ENCODE results near the gene TMEM17.

Gene TMEM17

GRCh38 chr2:62475172-62476011 is 30.6 kb downstream of the TMEM17 start:
- DNase-seq (ENCODE audit: low read depth): no peak
- H3K4me3 ChIP-seq (ENCODE audit: low read depth, low read length): no peak overlapping the region

GRCh38 chr2:62474176-62474575 is 31.8 kb downstream of the TMEM17 start:
- H3K4me3 ChIP-seq (ENCODE audit: low read depth, low read length): no peak overlapping the region
- DNase-seq (ENCODE audit: low read depth): no peak

GRCh38 chr2:62473246-62473827 is 32.7 kb downstream of the TMEM17 start:
- no peak overlapping the region for H3K4me3 ChIP-seq (ENCODE audit: low read depth, low read length)

DNA sequence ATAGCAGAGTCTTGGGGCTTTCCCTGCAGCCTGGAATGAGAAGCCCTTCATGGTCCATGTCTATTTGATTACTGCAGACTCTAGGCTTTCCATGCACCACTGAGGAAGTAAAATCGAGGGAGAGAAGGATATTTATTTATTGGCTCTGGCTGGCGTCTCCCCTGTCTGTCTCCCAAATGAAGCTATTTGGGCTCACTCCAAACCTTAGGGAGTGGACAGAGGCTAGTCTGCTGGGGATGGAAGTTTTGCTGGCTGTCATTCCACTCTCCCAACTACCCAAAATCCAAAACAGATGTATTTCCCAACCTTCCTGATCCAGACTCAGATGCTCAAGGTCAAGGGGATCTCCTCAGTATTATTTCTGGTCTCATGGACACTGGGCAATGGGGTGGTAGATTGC is 33.7 kb downstream of the TMEM17 start:
- no peak for DNase-seq (ENCODE audit: low read depth)
- no peak overlapping the region for H3K4me3 ChIP-seq (ENCODE audit: low read depth, low read length)

More at GRCh38 chr2:62473246-62473827, 32.7 kb downstream of the TMEM17 start:
- DNase-seq (ENCODE audit: low read depth): no peak

- H3K4me3 ChIP-seq (ENCODE audit: low read depth, low read length): no peak overlapping the region
- DNase-seq (ENCODE audit: low read depth): no peak
Observed at GRCh38 chr2:62471816-62472215, 34.2 kb downstream of the TMEM17 start.

GRCh38 chr2:62471404-62471803 is 34.6 kb downstream of the TMEM17 start:
- no peak overlapping the region for H3K4me3 ChIP-seq (ENCODE audit: low read depth, low read length)
- DNase-seq (ENCODE audit: low read depth): no peak

DNA sequence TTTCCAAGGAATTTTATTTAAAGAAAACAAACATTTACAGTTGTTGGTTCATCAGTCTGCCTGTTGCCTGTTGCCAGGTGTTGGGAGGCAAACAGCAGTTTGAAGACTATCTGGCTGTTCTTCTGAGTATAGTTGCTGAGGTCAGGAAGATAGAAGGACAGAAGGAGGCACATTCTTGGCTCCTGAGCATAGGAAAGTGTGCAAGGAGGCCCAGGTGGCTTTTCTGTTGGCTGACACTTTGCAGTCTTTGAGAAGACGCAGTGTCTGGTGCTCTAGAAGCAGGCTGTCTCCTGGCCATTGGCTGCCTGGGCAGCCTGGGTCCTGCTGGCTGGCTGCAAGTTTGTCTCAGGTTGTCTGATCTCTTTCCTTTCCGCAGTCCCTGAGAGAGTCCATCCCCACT is 36.4 kb downstream of the TMEM17 start:
- no peak for DNase-seq (ENCODE audit: low read depth)
- no peak overlapping the region for H3K4me3 ChIP-seq (ENCODE audit: low read depth, low read length)

DNA sequence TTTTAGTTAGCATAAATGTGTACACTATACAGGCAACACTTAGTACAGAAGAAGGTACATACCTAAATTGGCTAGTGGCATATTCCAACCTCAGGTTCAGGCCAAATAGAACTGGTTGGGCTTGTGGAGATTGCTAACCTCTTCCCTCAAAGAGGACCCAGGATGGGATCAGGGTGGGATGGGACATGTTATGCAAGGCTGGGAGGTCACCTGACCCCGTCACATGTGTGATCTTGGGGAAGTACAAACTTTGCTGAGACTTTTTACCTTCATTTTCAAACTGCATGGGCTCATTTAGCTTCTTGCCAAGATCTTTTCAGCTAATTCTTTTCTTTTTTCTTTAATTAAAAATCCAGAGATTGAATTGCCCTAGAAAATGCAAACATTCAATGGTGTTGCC is 36.9 kb downstream of the TMEM17 start:
- no peak overlapping the region for H3K4me3 ChIP-seq (ENCODE audit: low read depth, low read length)
- no peak for DNase-seq (ENCODE audit: low read depth)

- DNase-seq (ENCODE audit: low read depth): no peak
- no peak overlapping the region for H3K4me3 ChIP-seq (ENCODE audit: low read depth, low read length)
Observed at GRCh38 chr2:62467475-62468321, 38.3 kb downstream of the TMEM17 start.

GRCh38 chr2:62467100-62467474 is 38.9 kb downstream of the TMEM17 start:
- no peak overlapping the region for H3K4me3 ChIP-seq (ENCODE audit: low read depth, low read length)
- DNase-seq (ENCODE audit: low read depth): no peak

DNA sequence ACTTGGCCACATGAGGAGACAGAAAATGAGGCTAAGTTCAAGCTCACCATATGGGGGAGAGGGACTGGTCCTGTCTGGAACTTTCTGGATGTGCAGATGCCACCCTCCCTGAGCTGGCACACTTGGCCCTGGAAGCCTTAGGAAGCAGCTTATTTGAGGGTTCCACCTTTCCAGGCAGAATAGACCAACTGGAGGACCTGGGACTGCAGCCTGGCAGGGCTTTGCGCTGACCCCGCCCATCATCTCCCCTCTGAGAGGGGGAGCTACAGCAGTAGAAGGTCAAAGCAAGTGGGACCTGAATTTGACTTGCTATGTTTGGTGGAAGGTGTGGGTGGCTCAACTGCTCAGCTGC is 39.5 kb downstream of the TMEM17 start:
- no peak for DNase-seq (ENCODE audit: low read depth)
- H3K4me3 ChIP-seq (ENCODE audit: low read depth, low read length): no peak overlapping the region

DNA sequence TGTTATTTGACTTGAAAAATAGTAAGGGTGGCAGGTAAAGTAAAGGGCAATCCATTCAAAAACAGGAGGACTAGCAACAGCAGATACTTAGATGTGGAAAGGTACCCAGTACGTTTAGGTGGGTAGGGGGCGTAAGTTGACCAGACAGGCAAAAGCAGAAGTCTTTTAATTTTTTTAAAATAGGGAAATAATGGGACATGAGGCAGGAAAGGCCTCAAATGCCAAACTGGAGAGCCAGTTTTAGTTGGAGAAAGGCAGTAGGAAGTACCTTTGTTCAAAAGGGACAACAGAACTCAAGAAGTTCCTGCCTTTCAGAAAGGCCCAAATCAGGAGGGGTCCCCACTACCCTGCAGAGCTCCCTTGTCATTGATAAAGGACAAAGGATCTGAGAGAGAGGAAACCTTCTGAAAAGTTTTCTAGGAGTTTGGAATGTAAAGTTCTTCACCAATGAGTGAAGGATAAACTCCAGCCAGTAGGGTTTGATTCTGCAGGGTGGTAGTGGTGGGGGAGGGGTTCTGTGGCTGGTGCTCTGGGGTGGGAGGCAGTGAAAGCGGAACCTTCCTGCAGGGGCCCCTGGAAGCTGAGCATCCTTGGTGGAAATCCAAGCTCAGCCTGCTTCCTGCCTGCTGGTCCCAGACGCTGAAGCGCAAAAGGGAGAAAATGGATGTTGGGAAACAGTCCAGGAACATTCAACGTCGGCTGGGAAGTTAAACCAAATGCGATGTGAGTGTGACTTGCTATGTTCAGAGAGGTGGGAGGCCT is 40.1 kb downstream of the TMEM17 start:
- no peak for DNase-seq (ENCODE audit: low read depth)
- H3K4me3 ChIP-seq (ENCODE audit: low read depth, low read length): no peak overlapping the region

DNA sequence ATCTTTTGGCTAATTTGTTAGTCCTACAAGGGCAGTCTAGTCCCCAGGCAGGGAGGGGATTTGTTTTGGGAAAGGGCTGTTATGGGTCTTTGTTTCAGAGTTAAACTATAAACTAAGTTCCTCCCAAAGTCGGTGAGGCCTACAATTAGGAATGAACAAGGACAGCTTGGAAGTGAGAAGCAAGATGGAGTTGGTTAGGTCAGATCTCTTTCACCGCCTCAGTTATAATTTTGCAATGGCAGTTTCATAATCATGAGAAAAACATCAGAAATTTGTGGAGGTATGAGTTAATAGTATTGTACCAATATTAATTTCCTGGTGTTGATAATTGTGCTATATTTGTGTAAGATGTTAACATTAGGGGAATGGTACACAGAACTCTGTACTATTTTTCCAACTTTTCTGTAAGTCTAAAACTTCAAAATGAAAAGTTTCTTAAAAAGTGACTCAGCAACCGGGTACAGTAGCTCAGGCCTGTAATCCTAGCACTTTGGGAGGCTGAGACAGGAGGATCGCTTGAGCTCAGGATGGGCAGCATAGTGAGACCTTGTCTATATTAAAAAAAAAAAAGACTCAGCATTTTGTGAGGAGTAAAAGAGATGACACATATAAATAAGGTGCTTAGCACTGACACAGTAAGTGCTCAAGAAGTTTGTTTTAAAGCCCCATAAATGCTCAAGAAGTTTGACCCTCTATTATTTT is 40.8 kb downstream of the TMEM17 start:
- DNase-seq (ENCODE audit: low read depth): no peak
- no peak overlapping the region for H3K4me3 ChIP-seq (ENCODE audit: low read depth, low read length)

DNA sequence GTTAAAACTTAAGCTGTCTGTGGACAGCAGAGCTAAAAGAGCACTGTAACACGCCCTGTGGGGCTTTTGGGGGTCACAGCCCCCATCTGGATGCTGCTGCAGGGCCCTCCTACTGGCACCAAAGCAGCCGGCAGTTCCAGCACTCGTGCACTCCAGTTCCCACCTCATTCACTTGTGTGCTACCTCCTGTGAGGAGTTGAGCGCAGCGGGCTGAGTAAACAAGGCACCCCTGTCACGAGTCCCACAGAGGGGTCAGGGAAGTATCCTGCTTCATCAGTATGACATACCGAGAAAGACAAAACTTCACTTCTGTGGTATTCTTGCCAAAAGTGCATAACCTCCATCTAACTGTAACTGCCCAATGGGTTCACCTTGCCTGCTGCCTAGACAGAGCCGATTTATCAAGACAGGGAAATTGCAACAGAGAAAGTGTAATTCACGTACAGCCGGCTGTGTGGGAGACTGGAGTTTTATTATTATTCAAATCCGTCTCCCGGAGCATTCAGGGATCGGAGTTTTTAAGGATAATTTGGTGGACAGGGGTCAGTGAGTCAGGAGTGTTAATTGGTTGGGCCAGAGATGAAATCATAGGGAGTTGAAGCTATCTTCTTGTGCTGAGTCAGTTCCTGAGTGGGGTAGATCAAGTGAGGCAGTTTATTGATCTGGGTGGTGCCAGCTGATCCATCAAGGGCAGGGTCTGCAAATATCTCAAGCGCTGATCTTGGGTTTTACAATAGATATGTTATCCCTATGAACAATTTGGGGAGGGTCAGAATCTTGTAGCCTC is 41.6 kb downstream of the TMEM17 start:
- no peak for DNase-seq (ENCODE audit: low read depth)
- H3K4me3 ChIP-seq (ENCODE audit: low read depth, low read length): no peak overlapping the region

DNA sequence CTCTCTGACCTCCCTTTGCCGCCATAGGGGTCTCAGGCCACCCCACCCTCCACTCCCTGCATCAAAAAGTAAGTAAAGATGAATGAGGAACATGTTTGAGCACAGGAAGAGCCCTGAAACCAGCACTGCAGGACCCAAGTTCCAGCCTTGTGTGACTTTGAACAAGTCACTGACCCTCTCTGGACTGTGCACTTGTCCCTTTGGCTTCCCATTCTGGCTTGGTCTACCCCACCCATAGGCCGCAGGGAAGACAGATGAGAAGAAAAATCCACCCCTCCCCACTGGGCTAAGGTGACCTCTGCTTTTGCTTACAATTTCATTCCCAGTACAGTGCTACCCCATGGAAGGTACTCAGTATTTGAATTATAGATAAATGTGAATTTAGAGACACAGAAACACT is 43.8 kb downstream of the TMEM17 start:
- DNase-seq (ENCODE audit: low read depth): no peak
- no peak overlapping the region for H3K4me3 ChIP-seq (ENCODE audit: low read depth, low read length)

GRCh38 chr2:62461707-62462106 is 44.3 kb downstream of the TMEM17 start:
- no peak overlapping the region for H3K4me3 ChIP-seq (ENCODE audit: low read depth, low read length)
- no peak for DNase-seq (ENCODE audit: low read depth)

DNA sequence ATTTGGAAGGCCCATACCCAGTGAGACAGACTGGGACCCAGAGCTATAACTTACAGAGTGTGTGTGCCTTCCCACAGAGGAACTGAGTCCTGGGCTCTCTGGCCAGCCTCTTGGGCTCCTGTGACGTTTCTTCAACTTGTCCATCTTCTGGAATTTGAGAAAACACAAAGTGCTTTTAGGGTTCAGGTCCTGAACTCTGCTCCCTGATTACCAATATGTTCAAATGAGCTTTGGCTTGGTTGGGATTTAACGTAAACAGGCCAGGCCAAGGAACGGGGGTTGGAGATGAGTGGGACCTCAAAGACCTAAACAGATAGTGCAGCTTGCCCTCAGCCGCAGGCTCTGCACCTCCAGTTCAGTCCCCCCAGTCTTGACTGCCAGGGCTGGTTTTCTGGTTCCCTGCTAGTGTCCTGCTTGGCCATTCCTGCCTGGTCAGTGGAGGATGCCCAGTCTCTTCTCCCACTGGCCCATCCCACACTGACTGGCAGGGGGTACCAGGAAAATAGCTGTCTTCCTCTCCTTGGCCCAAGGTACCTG is 44.9 kb downstream of the TMEM17 start:
- DNase-seq (ENCODE audit: low read depth): no peak
- no peak overlapping the region for H3K4me3 ChIP-seq (ENCODE audit: low read depth, low read length)

DNA sequence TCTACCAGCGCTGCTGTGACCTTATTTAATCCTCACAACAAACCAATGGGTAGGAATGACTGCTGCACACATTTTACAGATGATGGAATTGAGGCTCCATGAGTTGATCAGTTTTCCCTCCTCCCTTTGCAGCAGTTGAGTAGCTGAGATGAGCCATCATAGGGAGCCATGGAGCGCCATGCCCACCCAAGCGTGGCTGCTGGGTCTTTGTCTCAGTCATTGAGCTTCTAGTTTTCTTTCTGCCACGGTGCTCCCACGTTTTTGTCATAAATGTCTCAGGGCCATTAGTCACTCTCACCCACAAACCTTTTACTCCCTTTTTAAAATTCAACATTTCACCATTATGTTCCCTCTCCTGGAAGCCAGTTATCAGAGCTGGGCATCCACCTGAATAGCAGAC is 45.8 kb downstream of the TMEM17 start:
- H3K4me3 ChIP-seq (ENCODE audit: low read depth, low read length): no peak overlapping the region
- no peak for DNase-seq (ENCODE audit: low read depth)
